Gastroesophageal sphincter (tissue), 3 donors: ENCODE data around the gene RABGGTA.

ENCODE experiments used
- EP300 ChIP-seq: sonication (generic); formaldehyde crosslinking; IDR thresholded peaks from one replicate; pipeline ENCODE4 v1.6.1; 2017; ENCODE audit warnings: antibody characterized with exemption, mild to moderate bottlenecking
- TF ChIP-seq, protein P1 (sequence below), 4 experiments: fragments of 200-600 bp in 2 of 4; fragments of 450-650 bp in 2 of 4; sonication (generic) in 1 of 4; IDR thresholded peaks; one replicate each; pipeline ENCODE4 v1.5.1; 2017 to 2019; ENCODE audit warnings: antibody characterized with exemption in 4 of 4, mild to moderate bottlenecking in 2 of 4, moderate library complexity in 2 of 4

DNA sequence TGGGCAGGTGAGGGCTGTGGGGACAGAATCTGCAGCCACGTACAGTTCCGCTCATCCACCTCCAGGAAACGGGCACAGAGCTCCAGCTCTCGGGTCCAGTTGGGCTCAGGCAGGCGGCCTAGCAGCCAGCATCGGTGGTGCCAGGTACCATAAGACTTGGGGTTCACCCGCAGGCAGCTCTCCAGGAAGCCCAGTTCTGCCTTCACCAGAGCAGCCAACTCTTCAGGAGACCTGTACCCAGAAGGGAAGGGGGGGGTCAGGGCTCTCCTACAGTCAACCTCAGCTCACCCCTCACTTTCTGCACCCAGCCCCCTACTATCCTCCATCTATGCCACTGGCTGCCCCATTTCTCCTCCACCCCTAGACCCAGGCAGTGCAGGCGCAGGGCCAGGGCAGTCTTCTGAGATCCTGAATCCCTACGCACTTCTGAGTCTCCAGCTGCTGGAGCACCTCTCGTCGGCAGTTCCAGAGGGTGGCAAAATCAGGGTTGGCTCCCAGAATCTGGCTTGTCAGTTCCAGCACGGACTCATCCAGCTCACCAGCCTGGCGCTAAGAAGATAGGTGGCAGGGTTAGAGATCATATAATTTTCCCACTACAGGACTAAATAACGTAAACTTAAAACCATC, 1.4 kb downstream of the RABGGTA start:
- TF ChIP-seq, protein P1, sequence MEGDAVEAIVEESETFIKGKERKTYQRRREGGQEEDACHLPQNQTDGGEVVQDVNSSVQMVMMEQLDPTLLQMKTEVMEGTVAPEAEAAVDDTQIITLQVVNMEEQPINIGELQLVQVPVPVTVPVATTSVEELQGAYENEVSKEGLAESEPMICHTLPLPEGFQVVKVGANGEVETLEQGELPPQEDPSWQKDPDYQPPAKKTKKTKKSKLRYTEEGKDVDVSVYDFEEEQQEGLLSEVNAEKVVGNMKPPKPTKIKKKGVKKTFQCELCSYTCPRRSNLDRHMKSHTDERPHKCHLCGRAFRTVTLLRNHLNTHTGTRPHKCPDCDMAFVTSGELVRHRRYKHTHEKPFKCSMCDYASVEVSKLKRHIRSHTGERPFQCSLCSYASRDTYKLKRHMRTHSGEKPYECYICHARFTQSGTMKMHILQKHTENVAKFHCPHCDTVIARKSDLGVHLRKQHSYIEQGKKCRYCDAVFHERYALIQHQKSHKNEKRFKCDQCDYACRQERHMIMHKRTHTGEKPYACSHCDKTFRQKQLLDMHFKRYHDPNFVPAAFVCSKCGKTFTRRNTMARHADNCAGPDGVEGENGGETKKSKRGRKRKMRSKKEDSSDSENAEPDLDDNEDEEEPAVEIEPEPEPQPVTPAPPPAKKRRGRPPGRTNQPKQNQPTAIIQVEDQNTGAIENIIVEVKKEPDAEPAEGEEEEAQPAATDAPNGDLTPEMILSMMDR (IDR thresholded peaks at IDR 0.05): no peak
- no peak for TF ChIP-seq EP300
